ENCODE results near the gene OR12D1.

The OR12D1 gene

GRCh38 chr6:29465801-29466200 is 51.1 kb downstream of the OR12D1 start:
- no peak for DNase-seq

GRCh38 chr6:29466241-29466640 is 51.5 kb downstream of the OR12D1 start:
- DNase-seq = no peak

Data from right forelimb (tissue), 1 donor.